HepG2 (cell line): ENCODE measurements around the gene WDR7. TPM values are rescaled to one million over a fixed set of nuclear protein-coding genes. Genes with fewer than 3 reads are reported as not detected.
A peak's percentile ranks its signal among the peaks of the same experiment; 100 is the strongest.

Source experiments
- ATAC-seq: fragments of 200-7000 bp; cut with Tn5 transposase; 3 replicates; pipeline ENCODE4 v1.9.1; 2020; ENCODE audit warnings: mild to moderate bottlenecking, moderate library complexity
- BruUV-seq: library from RNA; stranded (reverse); fragments of 400-500 nt; replicated peaks from 2 replicates; lab custom pipeline; 2021; lab: Mats Ljungman, UMichigan
- CTCF ChIA-PET: fragments of 300-600 bp; formaldehyde crosslinking; extraction: SDS; loops from one replicate; lab custom pipeline; 2021; ENCODE audit warnings: low total read pairs, inconsistent platforms, low intra/inter-chr PET ratio; lab: Yijun Ruan, JAX
- POLR2A ChIA-PET: fragments of 350-600 bp; sonication (Branson Sonifier 250); formaldehyde crosslinking; loops from one replicate; lab custom pipeline; 2020; ENCODE audit warnings: antibody characterized with exemption, inconsistent platforms; lab: Yijun Ruan, JAX
- DNase-seq: peaks from one replicate; pipeline ENCODE4 v3.0.0-alpha.2; 2015; ENCODE audit warnings: low spot score
- FAIRE-seq: peaks from 3 replicates; lab custom pipeline; 2011; peaks lifted over from hg19 to GRCh38; lab: Jason Lieb, UNC
- H2AFZ ChIP-seq: one replicate; pipeline ENCODE4 v1.6.1; 2011; ENCODE audit warnings: low read length, inconsistent platforms
- H3K27ac ChIP-seq: fragments of 300-600 bp; 3 replicates; pipeline ENCODE4 v1.8.0; 2011; ENCODE audit warnings: mixed run types, mild to moderate bottlenecking, mixed read lengths, low read length, inconsistent platforms; ENCODE audit not compliant: insufficient read depth; ENCODE audit errors: extremely low read length
- H3K27me3 ChIP-seq, 2 experiments: fragments of 200-600 bp in 1 of 2; 2 replicates in 1 of 2; 3 replicates in 1 of 2; pipeline versions ENCODE4 v1.6.0 to v1.8.0; 2011; ENCODE audit warnings: low read length in 2 of 2, mild to moderate bottlenecking in 2 of 2, moderate library complexity in 2 of 2, inconsistent platforms in 1 of 2; ENCODE audit not compliant: insufficient read depth in 2 of 2, control insufficient read depth in 1 of 2
- H3K36me3 ChIP-seq, 2 experiments: fragments of 200-600 bp in 1 of 2; replicated peaks in 1 of 2; 2 replicates in 1 of 2; 3 replicates in 1 of 2; pipeline versions ENCODE4 v1.5.1 to v1.8.0; 2011; ENCODE audit warnings: low read length in 2 of 2, inconsistent platforms in 1 of 2; ENCODE audit not compliant: insufficient read depth in 2 of 2, control insufficient read depth in 1 of 2
- H3K4me1 ChIP-seq: 2 replicates; pipeline ENCODE4 v1.5.1; 2012; ENCODE audit warnings: low read length, inconsistent platforms; ENCODE audit not compliant: insufficient read depth
- H3K4me2 ChIP-seq: 2 replicates; pipeline ENCODE4 v1.6.0; 2011; ENCODE audit warnings: low read depth, low read length, inconsistent platforms
- H3K4me3 ChIP-seq, 3 experiments: fragments of 200-600 bp in 1 of 3; sonication (generic), shearing (Covaris generic) in 1 of 3; replicated peaks in 1 of 3; 2 replicates each; pipeline ENCODE4 v1.5.1; 2011 to 2016; ENCODE audit warnings: low read length in 3 of 3, inconsistent platforms in 2 of 3, low read depth in 2 of 3, mild to moderate bottlenecking in 2 of 3, control low read depth in 1 of 3, mixed read lengths in 1 of 3; ENCODE audit not compliant: insufficient read depth in 1 of 3
- H3K79me2 ChIP-seq: one replicate; pipeline ENCODE4 v1.6.1; 2011; ENCODE audit warnings: low read length, inconsistent platforms; ENCODE audit not compliant: insufficient read depth
- H3K9ac ChIP-seq: 2 replicates; pipeline ENCODE4 v1.6.0; 2011; ENCODE audit warnings: mild to moderate bottlenecking, low read depth, low read length, inconsistent platforms; ENCODE audit not compliant: insufficient read depth
- H3K9me3 ChIP-seq: 2 replicates; pipeline ENCODE4 v1.5.1; 2012; ENCODE audit warnings: mild to moderate bottlenecking, low read length
- H4K20me1 ChIP-seq: 2 replicates; pipeline ENCODE4 v1.6.0; 2011; ENCODE audit warnings: inconsistent platforms, mild to moderate bottlenecking, low read length, moderate library complexity; ENCODE audit not compliant: insufficient read depth
- ATF4 ChIP-seq, 2 experiments: fragments of 450-650 bp in 1 of 2; sonication (generic) in 1 of 2; formaldehyde crosslinking; IDR thresholded peaks; 2 replicates each; pipeline versions ENCODE4 v1.5.0 to v1.8.0; 2020 to 2022; ENCODE audit warnings: mild to moderate bottlenecking in 1 of 2, missing genetic modification reagents in 1 of 2
- CBFB ChIP-seq: sonication (generic); formaldehyde crosslinking; IDR thresholded peaks from 2 replicates; pipeline ENCODE4 v1.4.0; 2020; ENCODE audit warnings: missing genetic modification reagents
- FOXJ3 ChIP-seq: sonication (generic); formaldehyde crosslinking; IDR thresholded peaks from 2 replicates; pipeline ENCODE4 v1.4.0; 2020; ENCODE audit warnings: missing genetic modification reagents, mild to moderate bottlenecking, borderline replicate concordance
- GATAD2A ChIP-seq: IDR thresholded peaks from 2 replicates; pipeline ENCODE4 v1.6.1; 2016
- HNF4A ChIP-seq: sonication (generic); formaldehyde crosslinking; IDR thresholded peaks from 2 replicates; pipeline ENCODE4 v1.4.0; 2020; ENCODE audit warnings: missing genetic modification reagents
- MIER2 ChIP-seq: IDR thresholded peaks from 2 replicates; pipeline ENCODE4 v1.6.1; 2016; ENCODE audit warnings: missing biosample characterization, missing genetic modification reagents
- NR2F1 ChIP-seq, 2 experiments: fragments of 450-650 bp in 1 of 2; formaldehyde crosslinking in 1 of 2; IDR thresholded peaks; 2 replicates each; pipeline versions ENCODE4 v1.5.0 to v1.6.1; 2016 to 2020; ENCODE audit warnings: mild to moderate bottlenecking in 1 of 2, missing compliant biosample characterization in 1 of 2, missing genetic modification reagents in 1 of 2, moderate library complexity in 1 of 2
- SOX13 ChIP-seq, 3 experiments: fragments of 450-650 bp in 1 of 3; sonication (generic) in 1 of 3; formaldehyde crosslinking in 1 of 3; IDR thresholded peaks in 2 of 3; conservative IDR thresholded peaks in 1 of 3; 2 replicates each; pipeline versions ENCODE4 v1.5.0 to v1.6.1; 2016 to 2020; ENCODE audit warnings: antibody characterized with exemption in 1 of 3, mild to moderate bottlenecking in 1 of 3, missing compliant biosample characterization in 1 of 3, missing genetic modification reagents in 1 of 3, moderate library complexity in 1 of 3
- SRSF4 ChIP-seq: fragments of 200-400 bp; formaldehyde crosslinking; IDR thresholded peaks from one replicate; pipeline ENCODE4 v1.6.1; 2018; ENCODE audit warnings: mild to moderate bottlenecking, low read depth, low read length, moderate library complexity; ENCODE audit not compliant: poor library complexity, severe bottlenecking
- THAP9 ChIP-seq: sonication (generic); formaldehyde crosslinking; IDR thresholded peaks from 2 replicates; pipeline ENCODE4; 2020; ENCODE audit warnings: missing genetic modification reagents, mild to moderate bottlenecking, borderline replicate concordance
- ZNF235 ChIP-seq: sonication (generic); formaldehyde crosslinking; IDR thresholded peaks from 2 replicates; pipeline ENCODE4 v1.8.1; 2023; ENCODE audit warnings: mild to moderate bottlenecking, missing genetic modification reagents, borderline replicate concordance
- ZNF263 ChIP-seq: sonication (generic); formaldehyde crosslinking; IDR thresholded peaks from 2 replicates; pipeline ENCODE4 v1.4.0; 2020; ENCODE audit warnings: missing genetic modification reagents
- ZNF609 ChIP-seq: sonication (generic); formaldehyde crosslinking; IDR thresholded peaks from 2 replicates; pipeline ENCODE4 v1.4.0; 2020; ENCODE audit warnings: mild to moderate bottlenecking, missing genetic modification reagents, borderline replicate concordance
- WGBS: methylation state at CpG from one replicate; pipeline ENCODE4 v1.1.6; 2017; ENCODE audit warnings: low lambda C conversion rate; 5-methylcytosine and 5-hydroxymethylcytosine counted together
- in situ Hi-C: cut with HindIII; loops from 2 replicates; pipeline ENCODE4 v1.10.0; 2017; ENCODE audit warnings: low pct_unique_long_range_greater_than_20kb; ENCODE audit not compliant: extremely low pct_ligation_motif_present
- intact Hi-C: fragments of 100-400 bp; cut with micrococcal nuclease; formaldehyde crosslinking; loops from one replicate; pipeline ENCODE4 v1.10.0; 2022; ENCODE audit not compliant: unreplicated experiment
- polyA plus RNA-seq, 8 experiments: library from polyadenylated mRNA; depleted of rRNA in 3 of 8; stranded (reverse) in 7 of 8; unstranded in 1 of 8; fragments of >200 nt; fragmentation: Illumina TruSeq in 4 of 8; extraction: Trizol in 4 of 8; gene quantifications; 2 replicates each; pipeline versions ENCODE4 v1.2.1 to v1.2.3, GENCODE V29; 2011 to 2016; ENCODE audit warnings: low read depth in 4 of 8, missing spikeins in 1 of 8, mixed read lengths in 1 of 8; ENCODE audit not compliant: insufficient read depth in 1 of 8
- total RNA-seq, 5 experiments: library from RNA; depleted of rRNA; stranded (reverse); fragments of >200 nt; fragmentation: Illumina TruSeq; extraction: Trizol; gene quantifications; 2 replicates each; pipeline ENCODE4 v1.2.3, GENCODE V29; 2016; ENCODE audit warnings: low read depth in 1 of 5

WDR7 gene
- total and polyA plus RNA-seq, 2 of the 13 experiments (the other 11 are each of a cell fraction or from before 2014, with no cell fraction given): 2.0 to 7.8 TPM

GRCh38 chr18:56984731-56985130, 333.6 kb downstream of the WDR7 start (continued):
- no peak for TF ChIP-seq ZNF609 (CRISPR knock-in tag)

- ATAC-seq (peak; percentile 91), DNase-seq (peak; percentile 64), FAIRE-seq (peak; percentile 60)
- H3K4me1 ChIP-seq: peaks cover 17% of the 10 kb centered on the region
- H3K27me3 ChIP-seq: no peaks in the 10 kb centered on the region
- H3K4me3 ChIP-seq: no peak overlapping the region
- ChIA-PET POLR2A (no interaction called here), CTCF (no interaction called here)
- intact Hi-C loops: loop anchor here (10.0 kb wide), 1 partner anchor 202 kb away; no protein-coding TSS in a partner anchor
- H3K36me3 ChIP-seq: no peaks in the 10 kb centered on the region
- H3K27ac ChIP-seq: no peak overlapping the region
- BruUV-seq: no TSS peak
- no peak overlapping the region for H2AFZ ChIP-seq
- peak overlapping the region; percentile 25; the same call in 1 of the 2 replicates for H3K4me2 ChIP-seq
- in situ Hi-C loops: no loop called here
- no peak overlapping the region for H3K9ac ChIP-seq
- 34% methylated on average over 2 of the region's 2 CpGs for WGBS
- H3K9me3 ChIP-seq: no peaks in the 10 kb centered on the region
- no peaks in the 10 kb centered on the region for H4K20me1 ChIP-seq
- no peaks in the 10 kb centered on the region for H3K79me2 ChIP-seq
- TF ChIP-seq NR2F1 (CRISPR knock-in tag; IDR thresholded peaks at IDR 0.05) (peak; percentile 43 to 56; a peak in 2 of 4 replicates), ZNF235 (no peak), SOX13 (IDR thresholded peaks at IDR 0.05) (peak; percentile 78), SOX13 (CRISPR knock-in tag; conservative IDR thresholded peaks at IDR 0.05 in 1 of 2, IDR thresholded peaks at IDR 0.05 in 1 of 2) (peak in 1 of 2 experiments; percentile 98; a peak in 2 of 4 replicates), ZNF263 (CRISPR knock-in tag) (no peak), FOXJ3 (no peak), ATF4 (CRISPR knock-in tag; IDR thresholded peaks at IDR 0.05) (no peak), HNF4A (CRISPR knock-in tag) (peak; percentile 60), CBFB (CRISPR knock-in tag) (0 out of 2 replicates have a peak, but pooled peaks have one; percentile 65), THAP9 (CRISPR knock-in tag) (no peak), MIER2 (CRISPR knock-in tag) (no peak), GATAD2A (CRISPR knock-in tag) (0 out of 2 replicates have a peak, but pooled peaks have one; percentile 27), SRSF4 (no peak)
Observed at GRCh38 chr18:56986829-56987228, 335.7 kb downstream of the WDR7 start.
